ENCODE measurements around the gene FRMD4B.

Gene FRMD4B

GRCh38 chr3:69385723-69386555, at the start of gene FRMD4B:
TSS of gene FRMD4B (minus strand) at chr3:69386088. CDS start at chr3:69385989, 99 bp downstream.
- no peak for DNase-seq (ENCODE audit: low read depth in 2 of 2)

DNA sequence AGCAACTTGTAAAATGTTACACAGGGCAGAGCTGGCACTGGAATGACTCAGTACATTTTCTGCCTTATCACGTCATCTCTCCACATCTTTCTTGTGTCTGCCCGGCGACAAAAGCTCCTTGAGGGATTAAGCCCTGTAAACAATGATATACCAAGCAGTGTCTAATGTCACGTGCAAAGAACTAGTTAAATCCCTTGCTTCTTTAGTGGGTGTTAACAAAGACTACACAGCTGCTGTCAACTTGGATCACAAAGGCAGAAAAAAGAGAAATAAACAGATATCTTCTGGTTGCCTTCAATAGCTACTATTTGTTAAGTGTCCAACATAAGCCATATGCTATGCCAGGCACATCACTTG, 48.1 kb upstream of the FRMD4B start:
- DNase-seq (ENCODE audit: low read depth in 2 of 2): no peak

DNA sequence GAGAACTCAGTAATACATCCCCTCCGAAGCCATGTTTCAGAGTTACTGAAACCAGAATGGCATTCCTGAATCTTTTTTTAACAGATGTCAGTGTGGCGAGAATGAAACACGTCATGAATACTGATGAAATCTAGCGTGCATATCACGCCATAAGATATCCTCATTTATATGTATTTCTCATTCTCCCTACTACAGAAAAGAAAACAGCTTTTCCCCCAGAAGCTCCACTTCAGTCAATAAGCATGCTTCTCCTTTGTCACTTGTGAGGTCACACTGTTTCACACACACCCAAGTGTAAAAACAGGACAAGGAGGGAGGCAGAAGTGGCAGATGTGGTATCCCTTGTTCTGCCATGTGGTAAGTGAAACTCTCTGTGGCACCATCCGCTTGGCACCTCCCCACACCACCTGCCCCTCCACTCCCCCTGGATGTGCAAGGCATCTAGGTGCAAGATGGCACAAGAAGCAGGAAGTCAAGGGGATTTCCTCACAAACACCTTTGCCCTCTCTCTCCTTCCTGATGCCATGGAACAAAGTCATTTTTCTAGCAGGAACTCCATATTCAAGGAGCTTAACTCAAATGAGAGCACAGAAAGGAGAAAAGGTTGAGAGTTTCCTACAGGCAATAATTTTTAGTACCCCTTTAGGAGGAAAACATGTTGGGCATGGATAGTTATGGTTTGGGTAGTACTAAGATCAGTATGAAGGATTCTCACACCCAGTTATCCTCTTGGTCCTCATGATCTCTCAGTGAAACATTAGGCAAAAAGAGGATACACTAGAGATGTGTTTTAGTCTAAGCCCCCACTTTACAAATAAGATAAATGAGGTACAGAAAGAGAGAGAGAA, 47.5 kb upstream of the FRMD4B start:
- no peak for DNase-seq (ENCODE audit: low read depth in 2 of 2)

- no peak for DNase-seq (ENCODE audit: low read depth in 2 of 2)
These were observed 42.9 kb upstream of the FRMD4B start for GRCh38 chr3:69428657-69429255.

- no peak for DNase-seq (ENCODE audit: low read depth in 2 of 2)
These were observed 41.0 kb upstream of the FRMD4B start for GRCh38 chr3:69426967-69427304.

DNA sequence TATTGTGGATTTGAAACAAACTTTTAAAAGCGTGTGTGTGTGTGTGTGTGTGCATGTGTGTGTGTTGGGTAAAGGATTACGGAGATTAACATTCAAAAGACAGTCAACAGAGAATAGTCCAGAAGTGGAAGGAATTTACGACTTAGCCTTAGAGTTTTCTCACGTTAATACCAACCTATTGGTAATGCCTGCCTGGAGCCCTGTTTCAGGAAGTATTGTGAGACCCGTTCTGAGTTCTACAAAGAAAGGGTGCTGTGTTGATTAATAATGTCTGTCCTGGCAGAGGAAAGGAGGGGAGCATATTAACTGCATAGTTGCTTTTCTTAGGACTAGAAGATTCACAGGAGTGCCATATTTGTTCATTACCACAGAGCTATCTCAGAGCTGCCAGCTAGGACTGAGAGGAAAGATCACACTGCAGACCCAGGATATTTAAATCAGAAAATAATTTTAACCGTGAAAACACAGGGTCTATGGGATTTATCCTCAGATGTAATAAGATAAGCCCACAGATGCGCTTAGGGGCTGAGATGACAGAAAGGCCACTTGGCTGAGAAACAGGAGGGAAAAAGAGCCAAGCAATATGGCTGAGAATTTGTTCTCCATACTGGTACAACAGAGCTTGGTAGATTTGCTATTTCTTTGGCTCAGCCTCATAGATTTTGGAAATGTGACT, 40.5 kb upstream of the FRMD4B start:
- no peak for DNase-seq (ENCODE audit: low read depth in 2 of 2)

GRCh38 chr3:69425249-69425648, 39.4 kb upstream of the FRMD4B start:
- no peak for DNase-seq (ENCODE audit: low read depth in 2 of 2)

GRCh38 chr3:69423463-69424155, 37.7 kb upstream of the FRMD4B start:
- no peak for DNase-seq (ENCODE audit: low read depth in 2 of 2)

DNA sequence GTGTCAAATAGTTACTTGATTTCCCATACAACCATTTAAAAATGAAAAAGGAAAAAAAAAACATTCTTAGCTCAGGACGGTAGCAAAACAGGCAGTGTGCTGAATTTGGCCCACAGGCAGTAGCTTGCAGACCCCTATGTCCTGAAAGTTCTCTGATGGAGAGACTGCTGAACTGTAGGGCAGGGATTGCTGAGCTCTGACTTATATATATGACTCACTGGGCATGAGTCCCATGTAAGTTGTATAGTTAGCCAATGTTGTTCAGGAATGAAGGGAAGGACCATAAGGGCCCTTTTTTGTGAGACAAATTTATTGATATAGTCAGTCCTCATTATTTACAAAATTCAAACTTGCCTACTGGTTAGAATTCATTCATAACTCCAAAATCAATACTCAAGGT, 36.9 kb upstream of the FRMD4B start:
- no peak for DNase-seq (ENCODE audit: low read depth in 2 of 2)

GRCh38 chr3:69420781-69421520, 35.1 kb upstream of the FRMD4B start:
- DNase-seq (ENCODE audit: low read depth in 2 of 2): no peak

DNA sequence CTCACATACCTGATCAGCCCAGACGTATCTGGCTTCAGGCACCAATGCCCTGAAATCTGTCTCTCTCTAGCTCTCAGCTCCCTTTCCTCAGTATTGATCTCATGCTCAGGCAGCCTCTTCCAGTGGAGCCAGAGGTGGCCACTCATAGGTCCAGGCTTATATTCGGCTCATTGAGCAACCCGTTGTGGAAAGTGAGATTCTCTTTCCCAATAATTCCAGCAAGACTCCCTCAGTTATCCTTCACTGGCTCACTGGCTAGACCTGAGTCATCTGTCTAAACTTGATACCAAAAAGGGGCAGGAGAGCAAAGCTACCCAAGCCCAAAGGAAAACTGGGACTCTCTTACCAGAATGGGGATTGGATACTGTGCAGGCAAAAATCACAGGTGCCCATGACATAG, 33.4 kb upstream of the FRMD4B start:
- no peak for DNase-seq (ENCODE audit: low read depth in 2 of 2)

DNA sequence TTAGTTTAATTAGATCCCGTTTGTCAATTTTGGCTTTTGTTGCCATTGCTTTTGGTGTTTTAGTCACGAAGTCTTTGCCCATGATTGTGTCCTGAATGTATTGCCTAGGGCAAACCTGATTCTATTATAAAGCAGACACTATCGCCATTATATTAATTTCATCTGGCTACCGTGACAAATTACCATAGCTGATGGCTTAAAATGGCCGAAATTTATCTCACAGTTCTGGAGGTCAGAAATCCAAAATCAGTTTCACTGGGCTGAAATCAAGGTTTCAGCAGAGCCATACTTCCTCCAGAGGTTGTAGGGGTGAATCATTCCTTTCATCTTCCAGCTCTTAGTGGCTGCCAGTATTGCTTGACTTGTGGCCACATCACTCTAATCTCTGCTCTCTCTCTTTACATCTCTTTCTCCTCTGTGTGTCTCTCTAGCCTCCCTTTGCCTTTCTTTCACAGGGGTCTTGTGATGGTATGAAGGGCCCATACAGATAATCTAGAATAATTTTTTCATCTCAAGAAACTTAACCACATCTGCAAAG, 31.7 kb upstream of the FRMD4B start:
- no peak for DNase-seq (ENCODE audit: low read depth in 2 of 2)

- no peak for DNase-seq (ENCODE audit: low read depth in 2 of 2)
These were observed 27.8 kb upstream of the FRMD4B start for GRCh38 chr3:69413551-69414207.

- no peak for DNase-seq (ENCODE audit: low read depth in 2 of 2)
These were observed 25.5 kb upstream of the FRMD4B start for GRCh38 chr3:69411346-69411745.

DNA sequence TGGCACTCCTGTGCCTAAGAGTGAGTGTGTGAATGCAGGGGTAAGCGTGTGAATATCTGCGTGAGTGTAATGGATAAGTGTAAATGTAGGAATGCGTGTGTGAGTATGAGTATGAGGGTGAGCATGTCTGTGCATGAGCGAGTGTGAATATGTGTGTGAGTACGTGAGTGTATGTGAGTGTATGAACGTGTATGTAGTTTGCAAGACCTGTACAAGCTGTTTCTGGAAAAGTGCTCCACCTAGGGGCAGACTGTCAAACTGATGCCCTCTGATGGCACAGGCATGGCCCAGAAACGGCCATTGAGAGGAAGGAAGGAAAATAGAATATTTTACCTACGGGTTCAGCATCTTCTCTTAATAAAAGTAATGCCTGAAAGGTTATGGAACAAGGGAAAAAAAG, 24.4 kb upstream of the FRMD4B start:
- DNase-seq (ENCODE audit: low read depth in 2 of 2): peak; percentile 45 to 59

DNA sequence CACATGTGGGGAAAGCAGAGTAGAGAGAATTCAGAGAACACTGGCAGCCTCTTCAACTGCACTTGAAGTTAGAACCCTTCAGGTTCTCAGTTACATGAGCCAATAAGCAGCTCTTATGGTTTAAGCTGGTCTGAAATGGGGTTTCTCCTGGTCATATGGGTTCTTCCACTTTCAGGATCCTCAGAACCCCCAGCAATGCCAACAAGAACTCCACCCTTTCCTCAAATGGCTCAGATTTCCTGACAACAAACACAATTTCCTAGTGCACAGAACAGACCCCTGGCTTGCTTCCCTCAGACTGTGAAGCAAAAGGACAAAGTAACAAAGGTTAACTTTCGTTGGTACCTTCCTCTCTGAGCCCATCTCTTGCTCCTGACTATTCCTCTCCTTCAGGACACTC, 23.9 kb upstream of the FRMD4B start:
- DNase-seq (ENCODE audit: low read depth in 2 of 2): no peak

DNA sequence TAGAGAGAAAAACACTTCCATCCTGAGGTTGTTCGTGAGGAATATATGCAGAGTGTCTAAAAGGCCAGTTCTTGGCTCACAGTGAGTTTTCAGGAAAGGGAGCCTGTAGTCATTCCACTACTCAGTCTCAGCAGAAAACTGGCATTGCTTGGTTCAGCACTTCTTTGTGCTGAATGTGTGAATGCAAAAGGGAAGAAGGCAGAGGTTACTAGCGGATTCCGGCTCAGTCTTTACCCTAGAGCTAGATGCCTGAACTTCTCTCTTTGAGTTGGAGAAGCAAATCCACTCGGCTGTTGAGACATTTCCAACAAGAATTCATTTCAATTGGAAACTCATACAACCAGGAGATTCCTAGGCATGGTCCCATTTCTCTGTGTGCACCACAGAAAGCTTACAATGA, 23.1 kb upstream of the FRMD4B start:
- DNase-seq (ENCODE audit: low read depth in 2 of 2): no peak

DNA sequence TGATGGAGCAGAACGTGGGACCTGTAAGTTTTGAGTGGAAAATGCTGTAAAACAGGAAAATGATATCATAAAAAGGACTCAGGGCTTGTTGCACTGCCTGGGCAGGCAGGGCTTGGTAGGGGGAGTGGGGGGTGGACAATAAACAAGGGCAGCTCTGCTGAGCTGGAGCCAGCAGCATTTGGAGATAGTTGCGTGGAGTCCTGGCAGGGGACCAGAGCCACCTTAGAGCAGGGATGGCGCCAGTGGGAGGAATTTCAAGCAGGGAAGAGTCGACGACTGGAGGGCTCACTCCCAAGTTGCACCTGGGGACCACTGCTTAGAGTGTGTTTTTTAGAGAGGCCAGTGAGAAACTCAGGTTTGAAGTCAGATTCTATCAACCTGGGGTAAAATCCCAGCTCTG, 22.7 kb upstream of the FRMD4B start:
- no peak for DNase-seq (ENCODE audit: low read depth in 2 of 2)

DNA sequence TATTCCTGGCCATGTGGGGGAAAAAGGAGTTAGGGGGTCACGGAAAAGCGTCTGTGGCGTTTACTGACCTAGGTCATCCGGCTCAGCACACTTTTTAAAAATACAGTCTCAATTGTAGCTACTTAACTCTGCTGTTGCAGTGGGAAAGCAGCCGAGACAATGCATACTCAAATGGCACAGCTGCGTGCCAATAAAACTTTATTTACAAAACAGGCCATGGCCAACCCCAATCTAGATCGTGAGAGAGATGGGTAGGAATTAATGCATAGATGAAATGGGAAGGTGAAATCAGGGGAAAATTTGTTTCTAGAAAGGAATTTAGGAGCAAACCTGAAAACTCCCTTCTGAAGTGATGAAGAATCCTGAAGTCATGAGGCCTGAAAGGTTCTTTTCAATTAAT, 22.0 kb upstream of the FRMD4B start:
- no peak for DNase-seq (ENCODE audit: low read depth in 2 of 2)

DNA sequence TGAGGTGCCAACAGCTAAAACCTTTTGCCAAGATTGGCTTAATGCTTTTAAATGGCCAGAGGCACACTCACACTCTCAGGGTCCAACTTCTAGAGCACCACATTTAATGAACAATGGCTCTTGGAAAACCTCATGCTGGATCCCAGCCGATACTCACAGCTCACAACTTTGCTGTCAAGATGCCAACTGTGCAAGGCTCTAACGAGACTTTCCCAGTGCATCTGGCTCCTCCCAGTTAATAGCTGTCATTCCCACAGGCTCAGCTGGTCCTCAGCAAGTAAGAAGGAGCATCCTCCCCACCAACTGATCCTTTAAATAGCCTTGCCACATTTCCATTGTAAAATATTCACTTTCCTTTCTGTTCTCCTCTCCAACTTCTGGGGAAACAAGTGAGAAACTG, 20.3 kb upstream of the FRMD4B start:
- DNase-seq (ENCODE audit: low read depth in 2 of 2): no peak

Measured in stimulated activated CD4-positive, alpha-beta T cell treated with anti-CD3 and anti-CD28 coated beads, Interleukin-15, amount 100 ng/mL, for 48 hours (primary cell).